Colonic mucosa (tissue), 4 donors: ENCODE results near the gene LRRC32. TPM values are rescaled to one million over a fixed set of nuclear protein-coding genes. Genes with fewer than 3 reads are reported as not detected.

ENCODE experiments used
- DNase-seq: peaks from one replicate; pipeline ENCODE4 v3.0.0-alpha.2; 2020
- H3K27ac ChIP-seq: fragments of 200-600 bp; one replicate; pipeline ENCODE4 v1.8.0; 2021
- H3K27me3 ChIP-seq: fragments of 200-600 bp; one replicate; pipeline ENCODE4 v1.8.0; 2021
- H3K36me3 ChIP-seq: fragments of 200-600 bp; one replicate; pipeline ENCODE4 v1.8.0; 2021
- H3K4me1 ChIP-seq: fragments of 200-600 bp; one replicate; pipeline ENCODE4 v1.8.0; 2021; ENCODE audit warnings: mild to moderate bottlenecking
- H3K4me3 ChIP-seq: fragments of 200-600 bp; one replicate; pipeline ENCODE4 v1.8.0; 2021
- H3K9ac ChIP-seq, 2 donors: one replicate each; pipeline ENCODE4 v1.7.0; 2013; ENCODE audit warnings: control low read depth in 2 of 2, low read depth in 2 of 2, low read length in 2 of 2
- H3K9me3 ChIP-seq: fragments of 200-600 bp; one replicate; pipeline ENCODE4 v1.8.0; 2021
- CTCF ChIP-seq: fragments of 200-600 bp; IDR thresholded peaks from one replicate; pipeline ENCODE4 v1.8.0; 2022; ENCODE audit warnings: antibody characterized with exemption, mild to moderate bottlenecking
- intact Hi-C: fragments of 100-400 bp; cut with DNase I; formaldehyde crosslinking; loops from one replicate; pipeline ENCODE4 v1.14.1; 2022
- total RNA-seq, 2 donors: library from RNA; stranded (reverse); fragmentation: NEBNext Ultra II Directional in 1 of 2; extraction: Animal tissue kit (Norgen Biotek cat#: 25700) in 1 of 2; gene quantifications; one replicate each; pipeline ENCODE4 v1.2.1, GENCODE V29; 2021
- donor health status: healthy.
- donor health status: DM: no; HTN: no; CAD: no.
- donor health status: DM: no; HTN: no; CAD: no.

The LRRC32 gene
- total RNA-seq, 2 donors from 2014 or later = 5.9 to 26.8 TPM

- intact Hi-C loops = no loop called here
- Histone ChIP-seq H3K27me3 (no peaks in the 10 kb centered on the region), H3K36me3 (no peaks in the 10 kb centered on the region), H3K27ac (no peak overlapping the region), H3K4me3 (no peak overlapping the region), H3K9ac (no peak overlapping the region), H3K4me1 (no peaks in the 10 kb centered on the region), H3K9me3 (no peaks in the 10 kb centered on the region)
- no peak for DNase-seq
- no peak for TF ChIP-seq CTCF
Observed at GRCh38 chr11:76683161-76684095, 12.9 kb upstream of the LRRC32 start.

DNA sequence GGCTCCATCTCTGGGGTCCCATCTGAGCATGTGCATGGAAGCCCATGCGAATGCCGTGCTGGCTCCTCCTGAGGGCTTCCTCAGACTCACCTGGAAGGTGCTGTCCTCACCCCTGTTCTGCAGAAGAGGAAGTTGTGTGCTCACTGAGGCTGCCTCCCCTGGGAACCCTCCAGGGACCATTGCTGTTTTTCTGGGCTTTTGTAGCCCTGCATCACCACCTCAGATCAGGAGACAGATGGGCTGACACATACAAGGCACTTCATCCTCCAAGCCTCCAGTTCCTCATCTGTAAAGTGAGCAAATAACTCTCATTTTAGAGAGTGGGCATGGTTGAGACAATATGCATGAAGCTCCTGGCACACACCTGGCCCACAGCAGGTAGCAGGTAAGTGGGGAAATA is 12.1 kb upstream of the LRRC32 start:
- intact Hi-C loops = no loop called here

GRCh38 chr11:76682106-76682505 is 11.6 kb upstream of the LRRC32 start:
- intact Hi-C loops = no loop called here
- H3K36me3 ChIP-seq = no peaks in the 10 kb centered on the region
- H3K27me3 ChIP-seq = no peaks in the 10 kb centered on the region
- H3K4me3 ChIP-seq = no peak overlapping the region
- DNase-seq = no peak
- H3K4me1 ChIP-seq = no peaks in the 10 kb centered on the region
- no peaks in the 10 kb centered on the region for H3K9me3 ChIP-seq
- TF ChIP-seq CTCF = no peak
- no peak overlapping the region for H3K27ac ChIP-seq
- no peak overlapping the region for H3K9ac ChIP-seq

More for the DNA sequence above, 12.1 kb upstream of the LRRC32 start:
- Histone ChIP-seq H3K27ac (no peak overlapping the region), H3K4me1 (no peaks in the 10 kb centered on the region), H3K27me3 (no peaks in the 10 kb centered on the region), H3K36me3 (no peaks in the 10 kb centered on the region), H3K4me3 (no peak overlapping the region), H3K9ac (no peak overlapping the region), H3K9me3 (no peaks in the 10 kb centered on the region)
- TF ChIP-seq CTCF = no peak
- no peak for DNase-seq

GRCh38 chr11:76680518-76681425 is 10.2 kb upstream of the LRRC32 start:
- H3K36me3 ChIP-seq = no peaks in the 10 kb centered on the region
- no peaks in the 10 kb centered on the region for H3K4me1 ChIP-seq
- no peaks in the 10 kb centered on the region for H3K27me3 ChIP-seq
- TF ChIP-seq CTCF = peak; percentile 75
- DNase-seq = peak; percentile 83
- no peak overlapping the region for H3K4me3 ChIP-seq
- H3K9me3 ChIP-seq = no peaks in the 10 kb centered on the region
- no peak overlapping the region for H3K9ac ChIP-seq
- H3K27ac ChIP-seq = no peak overlapping the region
- intact Hi-C loops = no loop called here

GRCh38 chr11:76678321-76678720 is 7.8 kb upstream of the LRRC32 start:
- Histone ChIP-seq H3K4me3 (no peak overlapping the region), H3K27ac (no peak overlapping the region), H3K9me3 (no peaks in the 10 kb centered on the region), H3K36me3 (no peaks in the 10 kb centered on the region), H3K9ac (no peak overlapping the region), H3K4me1 (no peaks in the 10 kb centered on the region), H3K27me3 (no peaks in the 10 kb centered on the region)
- TF ChIP-seq CTCF = no peak
- DNase-seq = no peak
- intact Hi-C loops = loop anchor here (5.0 kb wide), 1 partner anchor 121 kb away; no protein-coding TSS in a partner anchor
